Neural crest cell (in vitro differentiated cells): ENCODE results near the gene PABPC3. TPM values are rescaled to one million over a fixed set of nuclear protein-coding genes. Genes with fewer than 3 reads are reported as not detected.

Experiments
- DNase-seq: peaks from one replicate; pipeline ENCODE4 v3.0.0; 2021; ENCODE audit warnings: low read depth, mixed read lengths, low spot score
- H3K27ac Mint-ChIP-seq: one replicate; pipeline ENCODE4 v1.8.0; 2021; ENCODE audit warnings: mild to moderate bottlenecking, mixed read lengths; ENCODE audit not compliant: unreplicated experiment
- H3K27me3 Mint-ChIP-seq: 2 replicates; pipeline ENCODE4 v1.8.0; 2021; ENCODE audit warnings: low read depth, mild to moderate bottlenecking, mixed read lengths
- H3K36me3 Mint-ChIP-seq: 2 replicates; pipeline ENCODE4 v1.8.0; 2021; ENCODE audit warnings: low read depth, mild to moderate bottlenecking, mixed read lengths
- H3K4me1 Mint-ChIP-seq: 2 replicates; pipeline ENCODE4 v1.8.0; 2021; ENCODE audit warnings: mixed read lengths
- H3K4me3 Mint-ChIP-seq: one replicate; pipeline ENCODE4 v1.8.0; 2021; ENCODE audit warnings: mild to moderate bottlenecking, mixed read lengths
- H3K9me3 Mint-ChIP-seq: 2 replicates; pipeline ENCODE4 v1.8.0; 2021; ENCODE audit warnings: mixed read lengths
- total RNA-seq: library from RNA; stranded (reverse); gene quantifications from 2 replicates; pipeline ENCODE4 v1.2.1, GENCODE V29; 2021
- TF ChIP-seq, protein P1 (sequence below): fragments of 200-600 bp; sonication (generic); conservative IDR thresholded peaks from 2 replicates; pipeline ENCODE4 v1.5.0; 2021; ENCODE audit warnings: antibody characterized with exemption, mild to moderate bottlenecking

PABPC3 gene
- total RNA-seq, 1 donor from 2014 or later: 0.14 TPM

- no peaks in the 10 kb centered on the region for H3K36me3 Mint-ChIP-seq
- H3K27me3 Mint-ChIP-seq: peaks cover 4% of the 10 kb centered on the region
- DNase-seq: no peak
- H3K27ac Mint-ChIP-seq: no peak overlapping the region
- H3K9me3 Mint-ChIP-seq: peaks cover under 1% of the 10 kb centered on the region
- TF ChIP-seq, protein P1, sequence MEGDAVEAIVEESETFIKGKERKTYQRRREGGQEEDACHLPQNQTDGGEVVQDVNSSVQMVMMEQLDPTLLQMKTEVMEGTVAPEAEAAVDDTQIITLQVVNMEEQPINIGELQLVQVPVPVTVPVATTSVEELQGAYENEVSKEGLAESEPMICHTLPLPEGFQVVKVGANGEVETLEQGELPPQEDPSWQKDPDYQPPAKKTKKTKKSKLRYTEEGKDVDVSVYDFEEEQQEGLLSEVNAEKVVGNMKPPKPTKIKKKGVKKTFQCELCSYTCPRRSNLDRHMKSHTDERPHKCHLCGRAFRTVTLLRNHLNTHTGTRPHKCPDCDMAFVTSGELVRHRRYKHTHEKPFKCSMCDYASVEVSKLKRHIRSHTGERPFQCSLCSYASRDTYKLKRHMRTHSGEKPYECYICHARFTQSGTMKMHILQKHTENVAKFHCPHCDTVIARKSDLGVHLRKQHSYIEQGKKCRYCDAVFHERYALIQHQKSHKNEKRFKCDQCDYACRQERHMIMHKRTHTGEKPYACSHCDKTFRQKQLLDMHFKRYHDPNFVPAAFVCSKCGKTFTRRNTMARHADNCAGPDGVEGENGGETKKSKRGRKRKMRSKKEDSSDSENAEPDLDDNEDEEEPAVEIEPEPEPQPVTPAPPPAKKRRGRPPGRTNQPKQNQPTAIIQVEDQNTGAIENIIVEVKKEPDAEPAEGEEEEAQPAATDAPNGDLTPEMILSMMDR: no peak
- peaks cover 6% of the 10 kb centered on the region for H3K4me1 Mint-ChIP-seq
- H3K4me3 Mint-ChIP-seq: no peak overlapping the region
Measured at GRCh38 chr13:25068810-25069209, 27.1 kb upstream of the PABPC3 start.

DNA sequence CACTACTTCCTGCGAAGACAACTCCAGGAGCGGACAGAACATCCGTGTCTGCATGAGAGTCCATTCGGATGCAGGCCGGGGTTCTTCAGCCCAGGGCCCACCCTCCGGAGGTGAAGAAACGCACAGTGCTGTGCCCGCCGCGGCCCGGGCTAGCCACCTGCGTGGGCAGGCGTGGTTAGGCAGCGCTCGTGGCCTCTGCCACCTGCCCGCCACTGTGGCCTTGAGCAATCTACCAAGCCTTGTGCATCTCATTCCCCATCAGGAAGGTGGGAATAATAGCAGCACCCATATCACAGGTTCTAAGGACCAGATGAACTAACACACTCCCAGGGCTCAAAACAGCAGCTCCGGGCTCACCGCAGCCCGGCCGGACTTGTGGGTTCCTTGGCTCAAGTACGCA lies 26.7 kb upstream of the PABPC3 start:
- Mint-ChIP-seq H3K36me3 (no peaks in the 10 kb centered on the region), H3K4me1 (peaks cover 6% of the 10 kb centered on the region), H3K27me3 (peaks cover 4% of the 10 kb centered on the region), H3K27ac (no peak overlapping the region), H3K4me3 (no peak overlapping the region), H3K9me3 (no peaks in the 10 kb centered on the region)
- TF ChIP-seq, protein P1: no peak
- DNase-seq: no peak

GRCh38 chr13:25069911-25070310 lies 26.0 kb upstream of the PABPC3 start:
- peaks cover 4% of the 10 kb centered on the region for H3K27me3 Mint-ChIP-seq
- H3K4me3 Mint-ChIP-seq: no peak overlapping the region
- no peaks in the 10 kb centered on the region for H3K36me3 Mint-ChIP-seq
- H3K27ac Mint-ChIP-seq: no peak overlapping the region
- H3K9me3 Mint-ChIP-seq: no peaks in the 10 kb centered on the region
- TF ChIP-seq, protein P1: no peak
- H3K4me1 Mint-ChIP-seq: no peaks in the 10 kb centered on the region
- DNase-seq: no peak

DNA sequence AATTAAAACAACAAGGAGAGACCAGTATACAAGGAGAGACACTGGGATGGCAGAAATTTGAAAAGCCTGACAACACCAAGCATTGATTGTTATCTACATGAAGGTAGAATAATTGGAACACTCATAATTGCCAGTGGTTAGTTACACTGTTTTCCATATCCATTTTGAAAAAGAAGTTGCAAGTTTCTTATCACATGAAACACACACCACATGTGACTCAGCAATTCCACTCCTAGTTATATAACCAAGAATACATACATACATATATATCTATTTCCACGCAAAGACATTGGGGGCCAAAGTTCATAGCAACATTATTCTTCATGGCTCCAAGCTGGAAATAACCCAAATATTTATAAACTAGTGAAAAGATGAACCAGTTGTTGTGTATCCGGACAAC lies 15.2 kb upstream of the PABPC3 start:
- H3K27ac Mint-ChIP-seq: no peak overlapping the region
- TF ChIP-seq, protein P1: no peak
- H3K4me3 Mint-ChIP-seq: no peak overlapping the region
- peaks cover 4% of the 10 kb centered on the region for H3K27me3 Mint-ChIP-seq
- H3K4me1 Mint-ChIP-seq: peaks cover 11% of the 10 kb centered on the region
- DNase-seq: no peak
- no peaks in the 10 kb centered on the region for H3K36me3 Mint-ChIP-seq
- no peaks in the 10 kb centered on the region for H3K9me3 Mint-ChIP-seq

- H3K27me3 Mint-ChIP-seq: peaks cover 2% of the 10 kb centered on the region
- H3K4me3 Mint-ChIP-seq: no peak overlapping the region
- no peak for DNase-seq
- peaks cover 11% of the 10 kb centered on the region for H3K4me1 Mint-ChIP-seq
- TF ChIP-seq, protein P1: no peak
- H3K36me3 Mint-ChIP-seq: no peaks in the 10 kb centered on the region
- H3K27ac Mint-ChIP-seq: no peak overlapping the region
- H3K9me3 Mint-ChIP-seq: no peaks in the 10 kb centered on the region
Measured at GRCh38 chr13:25084096-25084495, 11.8 kb upstream of the PABPC3 start.
